A673 (cell line): ENCODE measurements around the gene PHF21A. TPM values are rescaled to one million over a fixed set of nuclear protein-coding genes. Genes with fewer than 3 reads are reported as not detected.

Experiments
- BruUV-seq: library from RNA; stranded (reverse); fragments of 400-500 nt; replicated peaks from 2 replicates; lab custom pipeline; 2021; lab: Mats Ljungman, UMichigan
- CTCF ChIA-PET: fragments of 300-600 bp; sonication (Branson Sonifier 250); formaldehyde crosslinking; loops from one replicate; lab custom pipeline; 2022; ENCODE audit warnings: antibody characterized with exemption; lab: Charles Lee
- POLR2A ChIA-PET: fragments of 300-600 bp; sonication (Branson Sonifier 250); formaldehyde crosslinking; loops from one replicate; lab custom pipeline; 2022; ENCODE audit warnings: antibody characterized with exemption; ENCODE audit not compliant: low non-redundant PET; lab: Charles Lee
- DNase-seq: peaks from one replicate; pipeline ENCODE4 v3.0.0-alpha.2; 2015; ENCODE audit warnings: low spot score
- H3K27ac ChIP-seq: fragments of 200-600 bp; sonication (generic); 2 replicates; pipeline ENCODE4 v1.5.1; 2016; ENCODE audit warnings: mixed run types, low read depth, mild to moderate bottlenecking, mixed read lengths, antibody characterized with exemption, low read length; ENCODE audit not compliant: poor library complexity, severe bottlenecking
- H3K27me3 ChIP-seq: fragments of 200-600 bp; sonication (generic); replicated peaks from 2 replicates; pipeline ENCODE4 v1.6.1; 2017; ENCODE audit warnings: mixed run types, low read depth, mild to moderate bottlenecking, mixed read lengths, antibody characterized with exemption, low read length; ENCODE audit not compliant: insufficient read depth, poor library complexity
- H3K36me3 ChIP-seq: fragments of 200-600 bp; sonication (generic); 2 replicates; pipeline ENCODE4 v1.6.1; 2016; ENCODE audit warnings: mixed run types, mild to moderate bottlenecking, mixed read lengths, antibody characterized with exemption, low read length; ENCODE audit not compliant: insufficient read depth, poor library complexity, severe bottlenecking
- H3K4me1 ChIP-seq: fragments of 200-600 bp; sonication (generic); 2 replicates; pipeline ENCODE4 v1.6.1; 2017; ENCODE audit warnings: mixed run types, mild to moderate bottlenecking, mixed read lengths, antibody characterized with exemption, low read length; ENCODE audit not compliant: insufficient read depth, poor library complexity, severe bottlenecking
- H3K4me3 ChIP-seq: fragments of 200-600 bp; sonication (generic); 2 replicates; pipeline ENCODE4 v1.5.1; 2016; ENCODE audit warnings: low read depth, mixed run types, mild to moderate bottlenecking, mixed read lengths, low read length; ENCODE audit not compliant: poor library complexity, severe bottlenecking
- H3K9me3 ChIP-seq: fragments of 200-600 bp; sonication (generic); 2 replicates; pipeline ENCODE4 v1.6.1; 2016; ENCODE audit warnings: mixed run types, low read depth, mild to moderate bottlenecking, mixed read lengths, antibody characterized with exemption, low read length; ENCODE audit not compliant: poor library complexity, severe bottlenecking
- EZH2 ChIP-seq: fragments of 200-600 bp; sonication (generic); IDR thresholded peaks from 2 replicates; pipeline ENCODE4 v1.6.1; 2017; ENCODE audit warnings: borderline replicate concordance, low read depth, mild to moderate bottlenecking, mixed read lengths, antibody characterized with exemption, low read length; ENCODE audit not compliant: poor library complexity, severe bottlenecking
- intact Hi-C: fragments of 100-400 bp; cut with micrococcal nuclease; formaldehyde crosslinking; loops from one replicate; pipeline ENCODE4 v1.10.0; 2022; ENCODE audit not compliant: unreplicated experiment
- total RNA-seq: library from RNA; stranded (reverse); gene quantifications from 2 replicates; pipeline ENCODE4 v1.2.3, GENCODE V29; 2021
- TF ChIP-seq, protein P1 (sequence below): fragments of 300-800, 200-600 bp; sonication (generic); conservative IDR thresholded peaks from 2 replicates; pipeline ENCODE4 v1.5.1; 2017; ENCODE audit warnings: low read depth, mild to moderate bottlenecking, antibody characterized with exemption, low read length, moderate library complexity, mixed read lengths

The PHF21A gene
- total RNA-seq, 1 experiment from 2014 or later = 77.2 TPM

DNA sequence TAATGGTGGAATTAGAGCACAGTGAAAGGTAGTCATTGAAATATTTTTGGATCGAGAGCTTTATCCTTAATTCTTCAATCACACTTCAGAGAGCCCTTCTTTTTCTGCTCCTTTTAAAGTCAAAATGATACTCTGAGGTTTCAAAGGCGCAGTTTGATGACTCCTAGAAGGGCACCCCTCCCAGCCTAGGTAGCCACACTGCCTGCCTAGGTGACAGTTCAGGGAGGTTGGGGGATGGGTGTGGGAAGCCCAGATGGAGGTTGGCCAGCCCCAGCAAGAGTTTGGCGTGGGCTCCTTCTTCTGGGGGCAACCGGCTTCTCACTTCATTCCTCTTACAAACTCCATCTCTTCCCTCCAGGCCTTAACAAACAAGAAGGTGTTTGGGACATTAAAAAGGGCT lies 28.6 kb upstream of the PHF21A start:
- peaks cover 11% of the 10 kb centered on the region for H3K9me3 ChIP-seq

DNA sequence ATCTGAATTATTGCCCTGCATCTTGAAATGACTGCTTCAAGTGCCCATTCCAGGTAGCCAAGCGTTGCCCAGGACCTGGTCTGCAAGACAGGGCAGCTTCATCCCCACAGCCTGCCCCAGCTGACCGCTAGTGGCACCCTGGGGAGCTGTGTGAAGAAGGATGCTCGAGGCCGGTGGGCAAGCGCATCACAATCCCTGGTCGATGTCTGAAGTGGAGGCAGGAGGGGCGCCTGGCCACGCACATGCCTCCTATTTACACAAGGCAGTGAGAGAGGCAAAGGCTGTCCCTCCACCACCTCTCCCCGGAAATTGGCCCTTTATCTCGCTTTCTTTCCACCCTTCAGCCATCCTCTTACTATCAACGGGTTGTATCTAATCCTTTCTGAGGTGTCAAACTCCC lies 28.1 kb upstream of the PHF21A start:
- CTCF ChIA-PET = no interaction called here
- POLR2A ChIA-PET = no interaction called here
- intact Hi-C loops = no loop called here
- H3K4me1 ChIP-seq = no peaks in the 10 kb centered on the region
- no peak overlapping the region for H3K4me3 ChIP-seq
- BruUV-seq = no TSS peak
- no peaks in the 10 kb centered on the region for H3K36me3 ChIP-seq
- H3K27ac ChIP-seq = no peak overlapping the region
- TF ChIP-seq, protein P1, sequence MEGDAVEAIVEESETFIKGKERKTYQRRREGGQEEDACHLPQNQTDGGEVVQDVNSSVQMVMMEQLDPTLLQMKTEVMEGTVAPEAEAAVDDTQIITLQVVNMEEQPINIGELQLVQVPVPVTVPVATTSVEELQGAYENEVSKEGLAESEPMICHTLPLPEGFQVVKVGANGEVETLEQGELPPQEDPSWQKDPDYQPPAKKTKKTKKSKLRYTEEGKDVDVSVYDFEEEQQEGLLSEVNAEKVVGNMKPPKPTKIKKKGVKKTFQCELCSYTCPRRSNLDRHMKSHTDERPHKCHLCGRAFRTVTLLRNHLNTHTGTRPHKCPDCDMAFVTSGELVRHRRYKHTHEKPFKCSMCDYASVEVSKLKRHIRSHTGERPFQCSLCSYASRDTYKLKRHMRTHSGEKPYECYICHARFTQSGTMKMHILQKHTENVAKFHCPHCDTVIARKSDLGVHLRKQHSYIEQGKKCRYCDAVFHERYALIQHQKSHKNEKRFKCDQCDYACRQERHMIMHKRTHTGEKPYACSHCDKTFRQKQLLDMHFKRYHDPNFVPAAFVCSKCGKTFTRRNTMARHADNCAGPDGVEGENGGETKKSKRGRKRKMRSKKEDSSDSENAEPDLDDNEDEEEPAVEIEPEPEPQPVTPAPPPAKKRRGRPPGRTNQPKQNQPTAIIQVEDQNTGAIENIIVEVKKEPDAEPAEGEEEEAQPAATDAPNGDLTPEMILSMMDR = no peak
- TF ChIP-seq EZH2 = no peak
- DNase-seq = no peak
- H3K27me3 ChIP-seq = peaks cover 19% of the 10 kb centered on the region
- peaks cover 11% of the 10 kb centered on the region for H3K9me3 ChIP-seq

More for the DNA sequence above, 28.6 kb upstream of the PHF21A start:
- BruUV-seq = no TSS peak
- Histone ChIP-seq H3K27ac (no peak overlapping the region), H3K27me3 (peaks cover 19% of the 10 kb centered on the region), H3K4me1 (no peaks in the 10 kb centered on the region), H3K36me3 (no peaks in the 10 kb centered on the region), H3K4me3 (no peak overlapping the region)
- ChIA-PET POLR2A (interaction anchor here (0.6 kb wide), 1 partner anchor 25 kb away, joined by 6 read pairs; no protein-coding TSS in a partner anchor), CTCF (interaction anchor here (0.6 kb wide), 1 partner anchor 15 kb away, joined by 4 read pairs; no protein-coding TSS in a partner anchor)
- intact Hi-C loops = no loop called here
- no peak for DNase-seq
- TF ChIP-seq EZH2 = no peak
- TF ChIP-seq, protein P1 = no peak

DNA sequence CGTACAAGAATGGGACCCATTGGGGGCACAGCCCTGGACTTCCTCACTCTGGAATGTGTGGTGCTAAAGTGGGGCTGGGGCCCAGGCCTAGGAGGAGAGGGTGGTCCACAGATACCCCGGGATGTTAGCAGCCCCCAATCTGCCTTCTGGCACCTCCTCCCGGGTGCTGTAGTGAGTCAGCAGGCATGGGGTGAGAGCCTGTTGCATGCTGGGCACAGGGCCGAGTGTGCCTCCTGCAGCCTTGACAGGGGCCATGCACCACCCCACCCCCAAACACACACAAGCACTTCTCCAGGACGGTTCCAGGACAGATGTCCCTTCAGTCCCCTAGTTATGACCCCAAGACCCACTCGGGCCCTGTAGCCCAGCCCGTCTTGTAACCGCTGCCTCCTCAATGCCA lies 23.5 kb upstream of the PHF21A start:
- Histone ChIP-seq H3K27ac (no peak overlapping the region), H3K9me3 (no peaks in the 10 kb centered on the region), H3K4me3 (no peak overlapping the region), H3K4me1 (no peaks in the 10 kb centered on the region), H3K27me3 (peaks cover 12% of the 10 kb centered on the region), H3K36me3 (no peaks in the 10 kb centered on the region)
- DNase-seq = no peak
- ChIA-PET CTCF (no interaction called here), POLR2A (no interaction called here)
- no TSS peak for BruUV-seq
- intact Hi-C loops = no loop called here
- TF ChIP-seq, protein P1 = no peak
